D721Med (cell line): ENCODE data around the gene AMY2A.
"Not testable (repeated sequence)": the region's sequence is repeated elsewhere in the genome, so short reads cannot be mapped to it uniquely, and the experiment has no call there.

ENCODE experiments used
- DNase-seq: peaks from one replicate; pipeline ENCODE4 v3.0.0; 2011; ENCODE audit warnings: low spot score; ENCODE audit not compliant: insufficient read length
- FAIRE-seq: peaks from 2 replicates; lab custom pipeline; 2011; peaks lifted over from hg19 to GRCh38; lab: Jason Lieb, UNC
- CTCF ChIP-seq: IDR thresholded peaks from 2 replicates; pipeline ENCODE4 v1.5.1; 2012; ENCODE audit warnings: mild to moderate bottlenecking, control low read depth; ENCODE audit not compliant: insufficient read depth; ENCODE audit errors: missing control alignments

AMY2A gene

GRCh38 chr1:103616362-103616761, 865 bp upstream of the AMY2A start:
- FAIRE-seq = no peak
- no peak for DNase-seq
- no peak for TF ChIP-seq CTCF

- FAIRE-seq = peak; percentile 56
Measured at GRCh38 chr1:103627436-103627835, 10.2 kb downstream of the AMY2A start.

GRCh38 chr1:103641194-103641593, 24.0 kb downstream of the AMY2A start:
- DNase-seq, FAIRE-seq: not testable (repeated sequence)

More at GRCh38 chr1:103627436-103627835, 10.2 kb downstream of the AMY2A start:
- not testable (repeated sequence) for DNase-seq

- not testable (repeated sequence) for DNase-seq, FAIRE-seq
Measured at GRCh38 chr1:103643908-103644307, 26.7 kb downstream of the AMY2A start.

GRCh38 chr1:103650305-103650704, 33.1 kb downstream of the AMY2A start:
- DNase-seq, FAIRE-seq: not testable (repeated sequence)

- not testable (repeated sequence) for DNase-seq, FAIRE-seq
Measured at GRCh38 chr1:103650889-103651288, 33.7 kb downstream of the AMY2A start.

- FAIRE-seq, DNase-seq: not testable (repeated sequence)
Measured at GRCh38 chr1:103654133-103654532, 36.9 kb downstream of the AMY2A start.

- FAIRE-seq, DNase-seq: not testable (repeated sequence)
Measured at GRCh38 chr1:103655460-103655859, 38.2 kb downstream of the AMY2A start, which contains the start of gene AMY1A. Gene AMY1A (plus strand): TSS chr1:103655760. CDS start chr1:103656331, 571 bp downstream.
